K562 (cell line): Measurements from ENCODE around the gene ERN1. TPM values are rescaled to one million over a fixed set of nuclear protein-coding genes. Genes with fewer than 3 reads are reported as not detected.
A peak's percentile ranks its signal among the peaks of the same experiment; 100 is the strongest.

Source experiments
- CBFA2T3 ChIP-seq: fragments of 450-650 bp; IDR thresholded peaks from 2 replicates; pipeline ENCODE4 v1.6.1; 2017
- FOXJ2 ChIP-seq: fragments of 200-800 bp; sonication (Bioruptor generic); IDR thresholded peaks from 2 replicates; pipeline ENCODE4 v1.6.1; 2016; ENCODE audit warnings: missing genetic modification characterization, missing compliant biosample characterization
- FOXJ3 ChIP-seq: sonication (generic); formaldehyde crosslinking; IDR thresholded peaks from 2 replicates; pipeline ENCODE4 v1.4.0; 2020; ENCODE audit warnings: mild to moderate bottlenecking, missing genetic modification reagents
- GABPA ChIP-seq: fragments of 200-800 bp; sonication (Bioruptor generic); conservative IDR thresholded peaks from 2 replicates; pipeline ENCODE4 v1.6.1; 2016; ENCODE audit warnings: low read depth, missing genetic modification characterization, missing compliant biosample characterization
- MAZ ChIP-seq, 2 experiments: fragments of 450-650 bp in 1 of 2; sonication (generic) in 1 of 2; formaldehyde crosslinking; IDR thresholded peaks in 1 of 2; conservative IDR thresholded peaks in 1 of 2; 2 replicates each; pipeline versions ENCODE4 v1.4.0 to v1.5.0; 2020; ENCODE audit warnings: mild to moderate bottlenecking in 1 of 2, missing genetic modification reagents in 1 of 2
- NFIC ChIP-seq: fragments of 450-650 bp; IDR thresholded peaks from 2 replicates; pipeline ENCODE4 v1.6.1; 2017; ENCODE audit warnings: mild to moderate bottlenecking, inconsistent platforms
- NR2F6 ChIP-seq: fragments of 450-650 bp; formaldehyde crosslinking; IDR thresholded peaks from 2 replicates; pipeline ENCODE4 v1.4.0; 2020; ENCODE audit warnings: mild to moderate bottlenecking
- PRPF4 ChIP-seq: fragments of 200-400 bp; formaldehyde crosslinking; IDR thresholded peaks from one replicate; pipeline ENCODE4 v1.6.1; 2017; ENCODE audit warnings: low read length, low read depth, mild to moderate bottlenecking; ENCODE audit not compliant: insufficient read depth, poor library complexity, severe bottlenecking
- RCOR1 ChIP-seq, 2 experiments: IDR thresholded peaks; 2 replicates each; pipeline ENCODE4 v1.6.1; 2012; ENCODE audit warnings: low read depth in 2 of 2, low read length in 2 of 2, borderline replicate concordance in 1 of 2, improper control_type of control experiment in 1 of 2
- SRSF3 ChIP-seq: fragments of 200-400 bp; formaldehyde crosslinking; IDR thresholded peaks from 2 replicates; pipeline ENCODE4 v1.6.1; 2016; ENCODE audit warnings: mild to moderate bottlenecking, low read length, moderate library complexity; ENCODE audit not compliant: insufficient read depth
- ZNF133 ChIP-seq: fragments of 250-450 bp; sonication (Bioruptor Pico); IDR thresholded peaks from 2 replicates; pipeline ENCODE4 v1.4.0; 2020; ENCODE audit warnings: mild to moderate bottlenecking
- polyA plus RNA-seq, 8 experiments: library from polyadenylated mRNA; depleted of rRNA in 4 of 8; stranded (reverse) in 5 of 8; unstranded in 3 of 8; fragments of >200 nt; fragmentation: Nextera tagmentation in 2 of 8; fragmentation: Illumina TruSeq in 1 of 8; extraction: Ambion mirVana in 2 of 8; extraction: Trizol in 1 of 8; gene quantifications; 2 replicates each; pipeline versions ENCODE4 v1.2.1 to v1.2.3, GENCODE V29; 2011 to 2014; ENCODE audit warnings: inconsistent platforms in 1 of 8, missing spikeins in 1 of 8
- total RNA-seq, 7 experiments: library from RNA; depleted of rRNA in 6 of 7; stranded (reverse); fragments of >200 nt in 6 of 7; fragmentation: Illumina TruSeq in 2 of 7; extraction: Trizol in 2 of 7; gene quantifications; 2 replicates each; pipeline versions ENCODE4 v1.2.1 to v1.2.3, GENCODE V29; 2011 to 2021; ENCODE audit warnings: low replicate concordance in 1 of 7
- TF ChIP-seq, protein P1 (sequence below), 3 experiments: IDR thresholded peaks in 2 of 3; conservative IDR thresholded peaks in 1 of 3; 2 replicates each; pipeline ENCODE4 v1.5.1; 2011 to 2012; ENCODE audit warnings: low read length in 3 of 3, mild to moderate bottlenecking in 3 of 3, control low read depth in 2 of 3, improper control_type of control experiment in 1 of 3, inconsistent platforms in 1 of 3, low read depth in 1 of 3, mixed read lengths in 1 of 3, moderate library complexity in 1 of 3; ENCODE audit not compliant: insufficient read depth in 2 of 3
- TF ChIP-seq, protein P2 (sequence below): fragments of 450-650 bp; IDR thresholded peaks from 2 replicates; pipeline ENCODE4 v1.6.1; 2016; ENCODE audit warnings: mild to moderate bottlenecking, moderate library complexity

ERN1 gene
- total and polyA plus RNA-seq, 9 of the 15 experiments (the other 6 are each of a cell fraction or from before 2014, with no cell fraction given) = 2.1 to 22.5 (median 7.3) TPM

DNA sequence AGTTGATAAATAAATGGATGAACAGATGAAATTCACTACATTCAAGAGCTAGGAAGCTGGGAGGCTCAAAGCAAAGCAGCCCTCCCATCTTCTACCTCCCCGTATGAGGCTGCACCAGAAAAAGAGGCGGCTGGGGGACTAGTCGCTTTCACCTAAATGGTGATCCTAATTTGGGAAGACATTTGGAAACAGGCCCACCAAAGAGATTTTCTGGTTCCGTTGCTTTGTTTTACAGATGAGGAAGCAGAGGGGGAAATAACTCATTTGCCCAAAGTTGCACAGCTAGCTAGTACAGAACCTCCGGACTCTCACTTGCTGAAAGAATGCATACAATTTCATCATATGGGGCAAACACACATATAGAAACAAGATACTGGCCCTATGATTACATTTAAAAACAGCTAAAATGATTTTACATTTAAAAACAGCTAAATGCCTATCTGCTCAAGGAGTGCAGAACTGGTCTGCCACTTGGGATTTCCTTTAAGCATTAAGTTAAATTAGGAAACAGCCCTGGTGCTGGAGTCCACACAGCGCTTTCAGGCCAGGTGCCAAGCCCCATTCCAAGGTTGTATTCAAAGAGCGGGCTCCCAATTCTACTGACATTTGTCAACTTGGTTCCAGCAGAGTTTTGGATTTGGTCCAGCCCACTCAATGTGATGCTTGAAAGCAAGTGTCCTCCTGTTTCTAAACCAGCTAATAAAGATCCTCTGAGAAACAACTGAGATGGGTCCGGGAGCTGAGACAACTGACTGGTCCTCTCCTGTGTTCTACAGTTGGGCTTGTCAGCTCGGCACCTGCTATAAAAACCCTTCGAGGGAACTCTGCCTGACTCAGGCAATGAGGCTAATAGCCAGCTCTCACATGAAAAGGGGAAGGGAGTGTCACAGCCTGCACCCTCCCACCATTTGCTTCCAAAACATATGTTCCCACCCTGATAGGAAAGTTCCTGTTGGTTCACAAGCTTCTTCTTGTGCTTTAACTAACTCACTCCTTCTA, 11.7 kb downstream of the ERN1 start (continued):
- TF ChIP-seq SRSF3 = no peak
- no peak for TF ChIP-seq PRPF4
- peak; percentile 48 for TF ChIP-seq CBFA2T3
- no peak for TF ChIP-seq FOXJ2 (tag)
- TF ChIP-seq GABPA (tag) = no peak
- no peak for TF ChIP-seq FOXJ3 (CRISPR knock-in tag)
- TF ChIP-seq, protein P1, sequence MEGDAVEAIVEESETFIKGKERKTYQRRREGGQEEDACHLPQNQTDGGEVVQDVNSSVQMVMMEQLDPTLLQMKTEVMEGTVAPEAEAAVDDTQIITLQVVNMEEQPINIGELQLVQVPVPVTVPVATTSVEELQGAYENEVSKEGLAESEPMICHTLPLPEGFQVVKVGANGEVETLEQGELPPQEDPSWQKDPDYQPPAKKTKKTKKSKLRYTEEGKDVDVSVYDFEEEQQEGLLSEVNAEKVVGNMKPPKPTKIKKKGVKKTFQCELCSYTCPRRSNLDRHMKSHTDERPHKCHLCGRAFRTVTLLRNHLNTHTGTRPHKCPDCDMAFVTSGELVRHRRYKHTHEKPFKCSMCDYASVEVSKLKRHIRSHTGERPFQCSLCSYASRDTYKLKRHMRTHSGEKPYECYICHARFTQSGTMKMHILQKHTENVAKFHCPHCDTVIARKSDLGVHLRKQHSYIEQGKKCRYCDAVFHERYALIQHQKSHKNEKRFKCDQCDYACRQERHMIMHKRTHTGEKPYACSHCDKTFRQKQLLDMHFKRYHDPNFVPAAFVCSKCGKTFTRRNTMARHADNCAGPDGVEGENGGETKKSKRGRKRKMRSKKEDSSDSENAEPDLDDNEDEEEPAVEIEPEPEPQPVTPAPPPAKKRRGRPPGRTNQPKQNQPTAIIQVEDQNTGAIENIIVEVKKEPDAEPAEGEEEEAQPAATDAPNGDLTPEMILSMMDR (IDR thresholded peaks at IDR 0.05 in 2 of 3, conservative IDR thresholded peaks at IDR 0.05 in 1 of 3; ENCODE audit: insufficient read depth in 2 of 3, low read depth in 1 of 3, low read length in 3 of 3) = no peak
- peak; percentile 13 to 15; a peak in 1 of 4 replicates for TF ChIP-seq MAZ (CRISPR knock-in tag; conservative IDR thresholded peaks at IDR 0.05 in 1 of 2, IDR thresholded peaks at IDR 0.05 in 1 of 2)
- TF ChIP-seq NFIC = peak; percentile 23
- TF ChIP-seq, protein P2, sequence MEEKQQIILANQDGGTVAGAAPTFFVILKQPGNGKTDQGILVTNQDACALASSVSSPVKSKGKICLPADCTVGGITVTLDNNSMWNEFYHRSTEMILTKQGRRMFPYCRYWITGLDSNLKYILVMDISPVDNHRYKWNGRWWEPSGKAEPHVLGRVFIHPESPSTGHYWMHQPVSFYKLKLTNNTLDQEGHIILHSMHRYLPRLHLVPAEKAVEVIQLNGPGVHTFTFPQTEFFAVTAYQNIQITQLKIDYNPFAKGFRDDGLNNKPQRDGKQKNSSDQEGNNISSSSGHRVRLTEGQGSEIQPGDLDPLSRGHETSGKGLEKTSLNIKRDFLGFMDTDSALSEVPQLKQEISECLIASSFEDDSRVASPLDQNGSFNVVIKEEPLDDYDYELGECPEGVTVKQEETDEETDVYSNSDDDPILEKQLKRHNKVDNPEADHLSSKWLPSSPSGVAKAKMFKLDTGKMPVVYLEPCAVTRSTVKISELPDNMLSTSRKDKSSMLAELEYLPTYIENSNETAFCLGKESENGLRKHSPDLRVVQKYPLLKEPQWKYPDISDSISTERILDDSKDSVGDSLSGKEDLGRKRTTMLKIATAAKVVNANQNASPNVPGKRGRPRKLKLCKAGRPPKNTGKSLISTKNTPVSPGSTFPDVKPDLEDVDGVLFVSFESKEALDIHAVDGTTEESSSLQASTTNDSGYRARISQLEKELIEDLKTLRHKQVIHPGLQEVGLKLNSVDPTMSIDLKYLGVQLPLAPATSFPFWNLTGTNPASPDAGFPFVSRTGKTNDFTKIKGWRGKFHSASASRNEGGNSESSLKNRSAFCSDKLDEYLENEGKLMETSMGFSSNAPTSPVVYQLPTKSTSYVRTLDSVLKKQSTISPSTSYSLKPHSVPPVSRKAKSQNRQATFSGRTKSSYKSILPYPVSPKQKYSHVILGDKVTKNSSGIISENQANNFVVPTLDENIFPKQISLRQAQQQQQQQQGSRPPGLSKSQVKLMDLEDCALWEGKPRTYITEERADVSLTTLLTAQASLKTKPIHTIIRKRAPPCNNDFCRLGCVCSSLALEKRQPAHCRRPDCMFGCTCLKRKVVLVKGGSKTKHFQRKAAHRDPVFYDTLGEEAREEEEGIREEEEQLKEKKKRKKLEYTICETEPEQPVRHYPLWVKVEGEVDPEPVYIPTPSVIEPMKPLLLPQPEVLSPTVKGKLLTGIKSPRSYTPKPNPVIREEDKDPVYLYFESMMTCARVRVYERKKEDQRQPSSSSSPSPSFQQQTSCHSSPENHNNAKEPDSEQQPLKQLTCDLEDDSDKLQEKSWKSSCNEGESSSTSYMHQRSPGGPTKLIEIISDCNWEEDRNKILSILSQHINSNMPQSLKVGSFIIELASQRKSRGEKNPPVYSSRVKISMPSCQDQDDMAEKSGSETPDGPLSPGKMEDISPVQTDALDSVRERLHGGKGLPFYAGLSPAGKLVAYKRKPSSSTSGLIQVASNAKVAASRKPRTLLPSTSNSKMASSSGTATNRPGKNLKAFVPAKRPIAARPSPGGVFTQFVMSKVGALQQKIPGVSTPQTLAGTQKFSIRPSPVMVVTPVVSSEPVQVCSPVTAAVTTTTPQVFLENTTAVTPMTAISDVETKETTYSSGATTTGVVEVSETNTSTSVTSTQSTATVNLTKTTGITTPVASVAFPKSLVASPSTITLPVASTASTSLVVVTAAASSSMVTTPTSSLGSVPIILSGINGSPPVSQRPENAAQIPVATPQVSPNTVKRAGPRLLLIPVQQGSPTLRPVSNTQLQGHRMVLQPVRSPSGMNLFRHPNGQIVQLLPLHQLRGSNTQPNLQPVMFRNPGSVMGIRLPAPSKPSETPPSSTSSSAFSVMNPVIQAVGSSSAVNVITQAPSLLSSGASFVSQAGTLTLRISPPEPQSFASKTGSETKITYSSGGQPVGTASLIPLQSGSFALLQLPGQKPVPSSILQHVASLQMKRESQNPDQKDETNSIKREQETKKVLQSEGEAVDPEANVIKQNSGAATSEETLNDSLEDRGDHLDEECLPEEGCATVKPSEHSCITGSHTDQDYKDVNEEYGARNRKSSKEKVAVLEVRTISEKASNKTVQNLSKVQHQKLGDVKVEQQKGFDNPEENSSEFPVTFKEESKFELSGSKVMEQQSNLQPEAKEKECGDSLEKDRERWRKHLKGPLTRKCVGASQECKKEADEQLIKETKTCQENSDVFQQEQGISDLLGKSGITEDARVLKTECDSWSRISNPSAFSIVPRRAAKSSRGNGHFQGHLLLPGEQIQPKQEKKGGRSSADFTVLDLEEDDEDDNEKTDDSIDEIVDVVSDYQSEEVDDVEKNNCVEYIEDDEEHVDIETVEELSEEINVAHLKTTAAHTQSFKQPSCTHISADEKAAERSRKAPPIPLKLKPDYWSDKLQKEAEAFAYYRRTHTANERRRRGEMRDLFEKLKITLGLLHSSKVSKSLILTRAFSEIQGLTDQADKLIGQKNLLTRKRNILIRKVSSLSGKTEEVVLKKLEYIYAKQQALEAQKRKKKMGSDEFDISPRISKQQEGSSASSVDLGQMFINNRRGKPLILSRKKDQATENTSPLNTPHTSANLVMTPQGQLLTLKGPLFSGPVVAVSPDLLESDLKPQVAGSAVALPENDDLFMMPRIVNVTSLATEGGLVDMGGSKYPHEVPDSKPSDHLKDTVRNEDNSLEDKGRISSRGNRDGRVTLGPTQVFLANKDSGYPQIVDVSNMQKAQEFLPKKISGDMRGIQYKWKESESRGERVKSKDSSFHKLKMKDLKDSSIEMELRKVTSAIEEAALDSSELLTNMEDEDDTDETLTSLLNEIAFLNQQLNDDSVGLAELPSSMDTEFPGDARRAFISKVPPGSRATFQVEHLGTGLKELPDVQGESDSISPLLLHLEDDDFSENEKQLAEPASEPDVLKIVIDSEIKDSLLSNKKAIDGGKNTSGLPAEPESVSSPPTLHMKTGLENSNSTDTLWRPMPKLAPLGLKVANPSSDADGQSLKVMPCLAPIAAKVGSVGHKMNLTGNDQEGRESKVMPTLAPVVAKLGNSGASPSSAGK = peak; percentile 76
- no peak for TF ChIP-seq ZNF133 (CRISPR knock-in tag)
- 0 out of 4 replicates have a peak, but pooled peaks of 1 of the 2 experiments have one; percentile 56 for TF ChIP-seq RCOR1 (IDR thresholded peaks at IDR 0.05; ENCODE audit: borderline replicate concordance in 1 of 2, low read depth in 2 of 2, low read length in 2 of 2)
- no peak for TF ChIP-seq NR2F6 (CRISPR knock-in tag)
